HG02763 (cell line): ENCODE data around the gene KDM4B.
A peak's percentile ranks its signal among the peaks of the same experiment; 100 is the strongest.
"Not testable (repeated sequence)": the region's sequence is repeated elsewhere in the genome, so short reads cannot be mapped to it uniquely, and the experiment has no call there.

Experiments
- ATAC-seq: cut with Tn5 transposase; IDR thresholded peaks from one replicate; pipeline ENCODE4 v1.9.1; 2021; ENCODE audit warnings: mild to moderate bottlenecking, moderate library complexity; ENCODE audit not compliant: unreplicated experiment

The KDM4B gene

DNA sequence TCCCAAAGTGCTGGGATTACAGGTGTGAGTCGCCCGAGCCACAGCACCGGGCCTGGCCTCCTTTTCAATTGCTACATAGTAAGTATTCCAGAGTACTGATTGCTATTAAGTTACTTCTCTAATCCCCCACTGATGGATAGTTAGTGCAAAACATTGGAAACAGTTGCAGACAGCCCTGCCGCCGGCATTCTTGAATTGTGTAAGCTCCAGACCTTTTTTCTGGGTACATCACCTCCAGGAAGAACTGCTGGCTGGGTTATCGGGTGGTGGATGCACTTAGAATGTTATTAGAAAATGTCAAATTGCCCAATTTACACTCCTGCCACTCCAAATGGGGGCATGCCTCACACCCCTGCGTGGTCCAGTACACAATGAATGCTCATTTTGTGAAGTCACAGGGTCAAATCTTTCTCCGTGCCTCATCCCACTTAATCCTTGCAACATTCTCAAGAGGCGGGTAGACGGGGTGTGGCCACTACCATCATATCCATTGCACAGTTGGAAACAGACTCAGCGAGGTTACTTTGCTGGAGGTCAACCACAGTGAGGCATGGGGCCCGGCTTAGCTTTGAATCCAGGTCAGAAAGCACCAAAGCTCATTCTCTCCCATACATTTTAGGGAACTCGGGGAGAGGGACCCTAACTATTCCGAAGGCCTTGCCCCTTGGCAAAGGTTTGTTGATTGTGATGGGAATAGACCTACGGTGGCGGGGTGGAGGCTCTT is 1.0 kb upstream of the KDM4B start:
- ATAC-seq: no peak

DNA sequence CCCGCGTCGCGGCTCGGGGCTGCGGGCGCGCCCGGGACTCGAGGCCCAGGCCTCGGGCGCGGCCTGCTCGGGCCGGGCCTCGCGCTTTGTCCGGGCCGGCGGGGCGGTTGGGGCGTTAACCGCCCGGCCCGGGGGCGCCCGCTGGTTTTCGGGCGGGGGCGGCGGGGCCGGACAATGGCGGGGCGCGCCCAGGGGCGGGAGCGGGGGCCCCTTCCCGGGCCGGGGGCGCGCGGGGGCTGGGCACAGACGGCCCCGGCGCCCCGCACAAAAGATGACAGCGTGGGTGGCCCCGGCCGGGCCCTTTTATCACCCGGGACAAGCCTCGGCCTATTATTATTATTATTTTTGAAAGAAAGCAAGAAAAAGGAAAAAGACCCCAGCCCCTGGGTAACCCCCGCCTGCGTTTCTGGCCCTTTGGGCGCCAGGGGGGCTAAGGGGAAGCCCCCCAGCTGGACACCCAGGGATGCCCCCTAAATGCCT is 419 bp downstream of the KDM4B start:
- ATAC-seq: peak; percentile 11

DNA sequence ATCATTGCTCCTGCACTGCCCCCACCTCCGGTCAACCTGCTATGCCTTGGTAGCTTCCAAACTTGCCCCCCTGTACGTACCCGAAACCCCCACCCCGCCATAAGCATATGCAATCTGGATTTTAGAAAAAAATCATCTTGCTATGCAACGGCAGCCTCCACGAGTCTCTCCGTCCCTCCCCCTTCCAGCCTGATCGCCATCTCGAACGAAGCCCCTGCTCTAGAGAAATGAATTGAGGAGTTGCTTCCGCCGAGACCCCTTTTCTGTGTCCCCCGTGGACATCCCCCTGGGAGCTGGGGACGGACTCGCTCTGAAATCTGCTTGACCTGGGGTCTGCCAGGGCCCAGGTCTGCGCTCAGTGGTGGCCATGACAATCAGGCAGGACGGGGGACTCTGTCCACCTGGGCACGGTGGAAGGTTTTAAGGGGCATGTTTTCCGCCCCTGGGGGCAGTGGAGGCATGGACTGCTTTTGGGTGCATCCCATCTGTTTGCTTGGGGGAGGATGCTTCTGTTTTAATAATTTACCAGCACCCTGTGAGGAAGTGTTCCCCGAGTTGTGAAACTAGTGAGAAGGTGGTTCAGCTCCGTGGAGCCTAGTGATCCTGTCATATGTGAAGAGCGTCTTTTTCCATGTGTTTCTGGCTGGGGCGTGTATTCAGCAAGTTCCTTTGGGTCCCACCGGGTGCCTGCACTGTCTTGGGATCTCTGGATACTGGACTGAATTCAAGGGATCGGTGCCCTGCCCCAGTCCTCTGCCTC is 1.0 kb downstream of the KDM4B start:
- ATAC-seq: no peak

DNA sequence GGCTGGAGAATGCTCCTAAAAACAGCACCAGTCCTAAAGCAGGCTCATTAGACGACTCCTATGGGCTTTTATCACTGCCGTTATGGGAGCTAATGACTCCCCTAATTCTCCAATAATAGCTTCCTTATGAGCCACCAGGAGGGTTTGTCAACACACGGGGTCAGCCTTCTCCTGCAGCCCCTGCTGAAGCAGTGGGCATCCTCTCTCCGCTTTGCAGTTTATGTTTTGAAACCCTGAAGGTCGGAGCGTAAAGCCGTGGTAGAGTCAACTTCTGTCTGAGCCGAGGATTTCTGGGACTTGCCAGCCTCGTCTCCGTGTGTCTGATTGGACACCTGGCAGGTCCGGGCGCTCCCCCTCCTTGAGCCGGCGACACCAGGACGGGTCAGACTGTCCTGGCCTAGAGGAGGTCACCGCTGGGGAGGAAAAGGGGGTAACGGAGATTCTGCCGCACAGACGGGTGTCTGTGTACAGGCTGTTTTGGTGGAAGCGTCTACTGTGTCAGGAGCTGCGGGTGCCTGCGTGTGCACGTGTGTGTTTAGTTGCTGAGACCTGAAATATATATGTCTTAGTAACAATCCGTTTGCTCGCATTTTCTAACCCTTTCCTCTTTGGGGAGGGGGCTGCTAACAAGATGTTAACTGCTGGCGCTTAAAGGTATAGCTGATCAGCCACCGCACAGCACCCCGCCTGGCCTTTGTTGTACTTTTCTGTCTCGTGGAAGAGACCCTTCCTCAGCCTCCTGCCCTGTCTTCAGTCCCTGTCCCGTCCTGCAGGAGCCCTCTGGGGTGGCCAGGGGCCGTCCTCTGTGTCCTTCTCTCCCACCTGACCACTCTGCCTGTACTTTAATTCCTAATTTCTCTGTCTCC is 1.9 kb downstream of the KDM4B start:
- ATAC-seq: no peak

DNA sequence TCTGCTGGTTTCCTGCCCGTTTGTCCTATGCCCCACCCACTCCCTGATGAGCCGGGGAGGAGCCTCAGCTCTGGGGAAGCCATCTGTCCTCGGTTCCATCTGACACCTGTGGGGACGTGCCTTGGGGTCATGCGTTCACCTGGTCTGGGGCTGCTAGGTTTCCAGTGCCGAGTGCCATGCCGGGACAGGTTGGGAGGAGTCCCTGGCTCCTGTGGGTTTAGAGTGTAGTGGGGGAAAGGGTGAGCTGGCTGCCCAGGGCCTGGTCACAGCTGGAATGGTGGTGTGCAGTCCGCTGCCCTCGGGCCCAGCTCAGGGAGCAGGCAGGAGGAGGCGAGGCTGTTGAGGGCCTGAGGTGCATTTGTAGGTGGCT is 2.5 kb downstream of the KDM4B start:
- no peak for ATAC-seq

GRCh38 chr19:4971816-4972495 is 3.0 kb downstream of the KDM4B start:
- no peak for ATAC-seq

- no peak for ATAC-seq
Observed at GRCh38 chr19:4972509-4973230, 3.8 kb downstream of the KDM4B start.

GRCh38 chr19:4974880-4975469 is 6.1 kb downstream of the KDM4B start:
- ATAC-seq: no peak

GRCh38 chr19:4975601-4976000 is 6.7 kb downstream of the KDM4B start:
- not testable (repeated sequence) for ATAC-seq

GRCh38 chr19:4976401-4977298 is 7.7 kb downstream of the KDM4B start:
- ATAC-seq: no peak

GRCh38 chr19:4977299-4978174 is 8.6 kb downstream of the KDM4B start:
- ATAC-seq: no peak

GRCh38 chr19:4979211-4979807 is 10.4 kb downstream of the KDM4B start:
- no peak for ATAC-seq

DNA sequence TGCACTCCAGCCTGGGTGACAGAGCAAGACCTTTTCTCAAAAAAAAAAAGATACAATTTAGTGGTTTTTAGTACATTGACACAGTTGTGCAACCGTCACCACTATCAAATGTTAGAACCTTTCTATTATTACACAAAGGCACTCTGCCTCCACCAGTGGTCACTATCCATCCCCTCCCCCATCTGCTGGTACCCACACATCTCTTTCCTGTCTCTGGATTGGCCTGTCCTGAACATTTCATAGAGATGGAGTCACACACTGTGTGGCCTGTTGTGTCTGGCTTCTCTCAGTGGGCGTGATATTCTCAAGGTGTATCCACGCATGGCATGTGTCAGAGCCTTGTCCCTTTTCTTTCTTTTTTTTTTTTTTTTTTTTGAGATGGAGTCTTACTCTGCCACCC is 11.2 kb downstream of the KDM4B start:
- ATAC-seq: no peak

DNA sequence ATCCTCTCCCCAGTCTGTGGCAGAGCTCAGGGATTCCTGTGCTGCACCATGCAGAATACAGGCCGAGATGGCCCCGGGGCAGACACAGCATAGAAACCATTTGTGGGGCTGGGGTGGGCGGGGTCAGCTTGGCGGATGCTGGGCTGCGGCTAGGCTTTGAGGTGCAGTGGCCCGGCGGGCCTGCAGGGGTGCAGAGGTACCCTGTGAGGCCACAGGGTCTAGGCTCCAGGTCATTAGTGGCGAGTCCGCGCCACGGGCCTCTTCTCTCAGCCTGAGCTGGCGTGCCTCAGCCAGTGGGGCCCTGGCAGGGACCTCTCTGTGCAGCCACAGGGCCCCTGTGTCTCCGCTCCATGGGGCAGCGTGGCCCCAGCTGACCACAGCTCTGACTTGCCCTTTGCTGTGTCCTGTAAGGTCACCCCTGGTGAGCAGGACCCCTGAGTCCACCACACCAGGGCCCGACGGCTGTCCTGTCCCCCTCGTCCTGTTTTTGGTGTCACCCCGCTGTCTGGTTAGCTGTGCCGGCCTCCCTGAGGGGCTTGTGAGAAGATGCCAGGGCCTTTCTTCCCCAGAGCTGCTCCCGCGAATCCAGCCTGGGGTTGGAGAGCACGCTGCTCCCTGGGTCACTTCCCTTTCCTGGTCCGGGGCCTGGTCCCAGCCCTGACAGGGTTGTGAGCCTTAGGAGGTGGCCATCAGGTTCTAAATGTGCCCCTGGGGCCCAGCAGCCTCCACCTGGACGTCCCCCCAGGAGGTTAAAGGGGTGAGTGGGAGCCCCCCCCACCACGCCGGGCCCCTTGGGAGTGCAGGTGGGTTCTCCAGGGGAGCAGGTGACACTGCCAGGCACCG is 12.1 kb downstream of the KDM4B start:
- no peak for ATAC-seq

- no peak for ATAC-seq
Observed at GRCh38 chr19:4981681-4981958, 12.7 kb downstream of the KDM4B start.

DNA sequence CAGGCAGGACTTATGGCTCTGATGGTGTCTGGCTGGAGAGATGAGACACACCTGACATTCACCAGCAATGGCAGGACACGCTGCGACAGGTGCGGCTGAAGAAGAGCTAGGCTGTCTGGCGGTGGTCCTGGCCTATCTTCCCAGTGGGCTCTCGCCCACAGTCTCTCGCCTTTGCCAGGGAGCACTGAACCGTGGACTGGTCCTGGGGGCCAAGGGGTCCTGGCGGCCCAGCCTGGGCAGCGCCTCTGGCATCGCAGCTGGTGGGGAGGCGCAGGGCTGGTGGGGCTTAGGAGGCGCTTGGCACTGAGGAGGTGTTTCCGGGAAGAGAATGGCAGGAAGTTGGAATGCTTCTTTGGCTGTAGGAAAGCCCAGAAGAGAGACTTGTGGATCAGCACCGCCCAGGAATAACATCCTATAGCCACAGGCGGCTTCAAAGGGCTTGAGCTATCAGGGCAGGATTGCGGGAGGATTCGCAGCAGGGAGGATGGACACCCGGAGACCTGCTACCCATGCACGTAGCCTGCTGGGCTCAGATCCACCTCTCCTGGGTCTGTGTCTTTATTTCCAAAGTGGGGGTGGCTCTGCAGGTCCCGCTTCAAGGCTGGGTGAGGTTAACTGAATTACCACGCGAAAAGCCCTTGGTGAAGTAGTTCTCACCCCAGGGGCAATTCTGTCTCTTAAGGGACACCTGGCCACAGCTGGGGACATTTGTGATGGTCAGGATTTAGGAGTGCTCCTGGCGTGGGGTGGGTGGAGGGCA is 14.6 kb downstream of the KDM4B start:
- no peak for ATAC-seq
